Pancreas (tissue), 10 donors: ENCODE measurements around the gene MPP2. TPM values are rescaled to one million over a fixed set of nuclear protein-coding genes. Genes with fewer than 3 reads are reported as not detected.
"Not testable (repeated sequence)": the region's sequence is repeated elsewhere in the genome, so short reads cannot be mapped to it uniquely, and the experiment has no call there.

Source experiments
- ATAC-seq, 4 donors: fragments of 200-7000 bp; cut with Tn5 transposase; one replicate each; pipeline versions ENCODE4 v1.8.0 to v1.9.1; 2020; ENCODE audit warnings: mild to moderate bottlenecking in 4 of 4, moderate library complexity in 4 of 4
- DNase-seq, 6 donors: peaks; one replicate each; pipeline ENCODE4 v3.0.0-alpha.2; 2020
- FAIRE-seq: peaks from 2 replicates; lab custom pipeline; 2012; peaks lifted over from hg19 to GRCh38; lab: Jason Lieb, UNC
- H3K27ac ChIP-seq, 4 donors: fragments of 200-600 bp; sonication (generic); 1 replicate in 3 of 4; 2 replicates in 1 of 4; pipeline versions ENCODE4 v1.5.0 to v1.8.0; 2020
- H3K27me3 ChIP-seq, 4 donors: fragments of 200-600 bp; one replicate each; pipeline ENCODE4 v1.8.0; 2021
- H3K36me3 ChIP-seq, 3 donors: fragments of 200-600 bp; sonication (generic) in 1 of 3; one replicate each; pipeline versions ENCODE4 v1.5.0 to v1.8.0; 2020 to 2021
- H3K4me1 ChIP-seq, 3 donors: fragments of 200-600 bp; one replicate each; pipeline ENCODE4 v1.8.0; 2021
- H3K4me3 ChIP-seq, 4 donors: fragments of 200-600 bp; sonication (generic) in 2 of 4; one replicate each; pipeline versions ENCODE4 v1.5.0 to v1.8.0; 2020 to 2021
- H3K9me3 ChIP-seq, 4 donors: fragments of 200-600 bp; one replicate each; pipeline ENCODE4 v1.8.0; 2021
- CTCF ChIP-seq, 4 donors: fragments of 200-600 bp; sonication (generic) in 3 of 4; IDR thresholded peaks; one replicate each; pipeline versions ENCODE4 v1.5.0 to v1.8.0; 2021; ENCODE audit warnings: antibody characterized with exemption in 4 of 4
- WGBS, 2 donors: extraction: QIAGEN DNeasy Blood & Tissue Kit; methylation state at CpG; one replicate each; pipeline ENCODE4 v1.1.7; 2013; 5-methylcytosine and 5-hydroxymethylcytosine counted together
- intact Hi-C, 3 donors: fragments of 100-400 bp; cut with DNase I; formaldehyde crosslinking; loops; one replicate each; pipeline versions ENCODE4 v1.11.1 to v1.14.2; 2022
- polyA plus RNA-seq, 2 donors: library from polyadenylated mRNA; stranded (reverse); fragments of 200-250 nt; gene quantifications; one replicate each; pipeline ENCODE4 v1.2.3, GENCODE V29; 2013
- total RNA-seq, 6 donors: library from RNA; stranded (reverse); fragmentation: NEBNext Ultra II Directional in 4 of 6; extraction: Animal tissue kit (Norgen Biotek cat#: 25700) in 4 of 6; gene quantifications; one replicate each; pipeline versions ENCODE4 v1.2.1 to v1.2.4, GENCODE V29; 2021 to 2023
- donor health status: healthy with polysubstance abuse.
- donor health status: DM: no; HTN: no; CAD: no; lungs with moderate emphysema.
- donor health status: DM: no; HTN: no; CAD: no.
- donor health status: control.
- donor health status: control.
- donor health status: Bipolar disorder and iron deficiency.
- donor health status: DM: yes; HTN: yes; CAD: no.
- donor health status: DM: no; HTN: no; CAD: no.
- donor health status: DM: no; HTN: no; CAD: no.
- donor health status: DM: yes; HTN: yes; CAD: no.

The MPP2 gene
- total and polyA plus RNA-seq, 8 donors = 1.0 to 6.6 (median 2.2) TPM

GRCh38 chr17:43844241-43844640 lies 63.1 kb downstream of the MPP2 start:
- H3K9me3 ChIP-seq = no peaks in the 10 kb centered on the region
- ATAC-seq (no peak), FAIRE-seq (no peak), DNase-seq (no peak)
- no peaks in the 10 kb centered on the region for H3K27me3 ChIP-seq
- intact Hi-C loops = no loop called here
- TF ChIP-seq CTCF (IDR thresholded peaks at IDR 0.05) = no peak
- 63 to 76% methylated on average over 5 of the region's 5 CpGs for WGBS, 2 donors
- no peaks in the 10 kb centered on the region for H3K36me3 ChIP-seq
- no peak overlapping the region for H3K27ac ChIP-seq
- H3K4me1 ChIP-seq = peaks cover 4 to 8% (median 5%) of the 10 kb centered on the region in 3 donors
- no peak overlapping the region for H3K4me3 ChIP-seq

GRCh38 chr17:43842975-43843325 lies 64.4 kb downstream of the MPP2 start:
- Histone ChIP-seq H3K4me1 (peaks cover 4 to 8% (median 5%) of the 10 kb centered on the region in 3 donors), H3K27me3 (no peaks in the 10 kb centered on the region), H3K9me3 (no peaks in the 10 kb centered on the region), H3K36me3 (no peaks in the 10 kb centered on the region), H3K4me3 (no peak overlapping the region), H3K27ac (no peak overlapping the region)
- no peak for TF ChIP-seq CTCF (IDR thresholded peaks at IDR 0.05)
- no peak for ATAC-seq
- intact Hi-C loops = no loop called here
- no peak for FAIRE-seq
- no peak for DNase-seq
- WGBS, 2 donors = 62 to 72% methylated on average over 7 of the region's 7 CpGs

- H3K9me3 ChIP-seq, H3K27me3 ChIP-seq, H3K36me3 ChIP-seq, H3K4me1 ChIP-seq, DNase-seq, H3K4me3 ChIP-seq, FAIRE-seq, ATAC-seq, intact Hi-C loops: not testable (repeated sequence)
- H3K27ac ChIP-seq = peak overlapping the region in 2 of 4 donors; percentile 33 to 41
- 67 to 81% methylated on average over 42 to 54 of the region's 54 CpGs for WGBS, 2 donors
These were observed 65.0 kb downstream of the MPP2 start for GRCh38 chr17:43842091-43842974.

GRCh38 chr17:43841282-43841681 lies 66.1 kb downstream of the MPP2 start:
- no peak for FAIRE-seq
- H3K4me1 ChIP-seq = peaks cover 4 to 8% (median 5%) of the 10 kb centered on the region in 3 donors
- intact Hi-C loops = no loop called here
- no peak for DNase-seq
- H3K9me3 ChIP-seq = no peaks in the 10 kb centered on the region
- 22 to 26% methylated on average over 4 of the region's 4 CpGs for WGBS, 2 donors
- ATAC-seq = peak in 3 of 4 donors; percentile 5 to 53 (median 34)
- H3K27me3 ChIP-seq = no peaks in the 10 kb centered on the region
- no peak for TF ChIP-seq CTCF (IDR thresholded peaks at IDR 0.05)
- no peak overlapping the region for H3K4me3 ChIP-seq
- H3K36me3 ChIP-seq = no peaks in the 10 kb centered on the region
- peak overlapping the region; percentile 18 to 41 (median 33) for H3K27ac ChIP-seq

- WGBS, 2 donors = 57 to 62% methylated on average over 4 of the region's 4 CpGs
- H3K4me3 ChIP-seq = no peak overlapping the region
- intact Hi-C loops = no loop called here
- peaks cover 1 to 8% (median 4%) of the 10 kb centered on the region in 3 donors for H3K4me1 ChIP-seq
- FAIRE-seq = no peak
- peak overlapping the region in 3 of 4 donors; percentile 13 to 33 (median 18) for H3K27ac ChIP-seq
- no peaks in the 10 kb centered on the region for H3K36me3 ChIP-seq
- H3K27me3 ChIP-seq = no peaks in the 10 kb centered on the region
- DNase-seq = no peak
- no peak for TF ChIP-seq CTCF (IDR thresholded peaks at IDR 0.05)
- no peaks in the 10 kb centered on the region for H3K9me3 ChIP-seq
- peak; percentile 39 to 57 (median 50) for ATAC-seq
These were observed 66.5 kb downstream of the MPP2 start for GRCh38 chr17:43840814-43841213.
